HG03060 (cell line): ENCODE data around the gene PHLDA2.

Experiments used
- ATAC-seq: cut with Tn5 transposase; IDR thresholded peaks from one replicate; pipeline ENCODE4 v1.9.1; 2021; ENCODE audit warnings: low read depth, moderate number of reproducible peaks; ENCODE audit not compliant: unreplicated experiment

Gene PHLDA2

DNA sequence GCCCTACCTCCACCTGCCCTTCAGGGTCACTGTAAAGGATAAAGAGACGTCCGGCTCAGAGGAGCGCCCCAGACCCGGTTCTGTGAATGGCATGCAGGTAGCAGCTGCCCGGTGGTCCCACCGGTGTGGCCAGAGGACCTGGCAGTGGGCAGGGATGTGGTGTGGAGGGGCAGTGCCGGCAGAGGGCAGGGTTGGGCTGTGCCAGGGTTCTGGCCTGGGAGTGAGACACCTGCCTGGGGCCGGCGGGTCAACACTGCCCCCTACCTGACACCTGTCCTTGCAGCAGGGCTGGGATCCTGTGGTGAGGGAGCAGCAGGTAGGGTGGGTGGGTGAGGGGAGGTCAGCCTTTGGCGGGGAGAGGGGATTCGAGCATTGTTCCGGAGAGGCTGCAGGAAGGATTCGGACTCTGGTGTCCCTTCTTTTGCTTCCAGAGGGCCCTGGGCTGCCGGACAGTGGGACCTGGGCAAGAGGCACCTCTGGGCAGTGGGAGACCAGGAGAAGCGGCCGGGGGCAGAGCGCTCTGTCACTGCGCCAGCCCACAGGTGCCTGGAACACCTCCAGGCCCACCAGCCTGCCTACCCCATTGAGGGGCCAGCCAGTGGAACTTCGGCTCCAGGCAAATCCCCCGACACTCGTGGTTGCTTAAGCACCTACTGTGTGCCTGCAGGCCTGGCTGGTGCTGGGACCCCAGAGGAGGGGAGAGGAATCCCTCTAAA is 1.6 kb upstream of the PHLDA2 start:
- ATAC-seq, result no peak

DNA sequence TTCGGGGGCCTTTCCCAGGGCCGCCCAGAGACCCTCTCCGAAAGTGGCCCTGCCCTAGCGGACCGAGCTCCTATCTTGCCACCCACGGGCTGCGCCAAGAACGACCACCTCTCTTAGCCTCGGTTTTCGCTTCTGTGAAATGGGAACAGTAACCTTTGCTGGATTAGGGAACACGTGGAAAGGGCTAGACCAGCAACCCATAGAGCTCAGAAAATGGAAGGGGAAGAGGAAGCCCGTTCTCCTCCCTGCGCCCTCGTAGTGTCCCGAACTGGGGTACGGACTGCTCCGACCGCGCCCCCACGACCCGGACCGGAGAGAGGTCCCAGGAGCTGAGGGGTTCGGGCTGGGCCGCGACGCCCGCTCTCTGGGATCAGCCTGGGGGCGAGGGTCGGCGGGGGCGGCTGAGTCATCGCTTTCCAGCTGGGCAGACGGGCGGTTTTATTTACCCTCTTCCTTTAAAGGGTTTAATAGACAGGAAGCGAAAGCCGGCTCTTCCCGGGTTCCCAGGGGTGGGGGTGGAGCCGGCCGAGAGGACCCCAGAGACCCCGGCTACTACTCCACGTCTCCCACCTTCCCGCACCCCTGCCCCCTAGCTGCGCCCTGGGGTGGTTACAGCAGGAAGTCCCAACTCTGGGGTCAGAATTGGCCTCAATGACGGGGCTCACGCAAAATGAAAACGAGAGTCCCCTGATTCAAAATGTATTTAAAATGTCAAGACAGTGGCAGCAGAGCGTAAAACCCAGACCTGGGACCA is 907 bp upstream of the PHLDA2 start:
- no peak for ATAC-seq

DNA sequence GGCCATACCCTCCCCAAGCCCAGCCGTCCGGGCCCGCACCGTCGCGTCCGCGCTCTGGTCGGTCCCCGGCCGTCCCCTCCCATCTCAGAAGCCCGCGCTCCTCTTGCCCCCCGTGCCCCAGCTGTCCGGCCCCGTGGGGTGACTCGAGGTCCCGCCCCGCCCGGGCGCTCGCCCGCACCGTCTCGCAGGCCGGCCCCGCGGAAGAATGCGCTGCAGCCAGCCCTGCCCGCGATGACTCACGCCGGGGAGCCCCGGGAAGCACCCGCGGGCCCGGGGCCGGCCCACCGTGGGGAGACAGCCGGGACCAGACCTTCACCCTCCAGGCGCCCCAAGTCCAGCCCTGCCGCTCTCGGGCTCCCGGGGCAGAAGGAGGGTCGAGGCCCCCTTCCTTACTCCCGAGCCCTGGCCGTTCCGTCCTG is 320 bp upstream of the PHLDA2 start:
- no peak for ATAC-seq

DNA sequence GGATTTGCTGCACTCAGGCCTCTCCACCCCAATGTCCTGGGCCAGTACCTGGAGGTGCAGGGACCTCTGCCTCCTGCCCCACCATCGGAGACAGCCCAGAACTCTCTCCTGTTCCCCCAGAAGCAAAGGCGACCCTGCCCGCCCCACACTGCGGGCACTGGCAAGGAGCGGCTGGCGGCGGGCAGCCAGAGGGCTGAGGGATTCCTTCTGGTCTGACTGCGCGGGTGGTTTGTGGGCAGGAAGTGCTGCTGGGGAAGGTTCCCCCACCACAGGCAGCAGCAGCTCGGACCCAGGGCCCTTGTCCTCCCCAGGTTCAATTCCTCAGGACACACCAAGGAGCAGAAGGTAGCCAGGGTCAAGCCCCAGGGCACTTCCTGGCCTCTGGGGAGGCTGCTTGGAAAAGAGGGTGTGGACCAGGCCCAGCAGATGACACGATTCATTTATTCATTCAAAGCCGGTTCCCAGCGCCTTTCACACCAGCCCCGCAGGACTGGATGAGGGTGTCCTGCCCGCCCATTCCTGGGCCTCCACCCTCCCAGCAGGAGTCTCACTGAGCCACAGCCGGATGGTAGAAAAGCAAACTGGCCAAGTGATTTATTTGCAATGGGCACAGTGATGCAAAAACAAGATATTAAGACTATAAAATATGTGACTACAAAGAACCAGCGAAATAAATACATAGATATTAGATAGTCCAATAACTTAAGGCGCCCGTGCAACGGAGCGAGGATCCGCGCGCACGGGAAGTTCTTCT is 1.2 kb downstream of the PHLDA2 start:
- ATAC-seq, result no peak

DNA sequence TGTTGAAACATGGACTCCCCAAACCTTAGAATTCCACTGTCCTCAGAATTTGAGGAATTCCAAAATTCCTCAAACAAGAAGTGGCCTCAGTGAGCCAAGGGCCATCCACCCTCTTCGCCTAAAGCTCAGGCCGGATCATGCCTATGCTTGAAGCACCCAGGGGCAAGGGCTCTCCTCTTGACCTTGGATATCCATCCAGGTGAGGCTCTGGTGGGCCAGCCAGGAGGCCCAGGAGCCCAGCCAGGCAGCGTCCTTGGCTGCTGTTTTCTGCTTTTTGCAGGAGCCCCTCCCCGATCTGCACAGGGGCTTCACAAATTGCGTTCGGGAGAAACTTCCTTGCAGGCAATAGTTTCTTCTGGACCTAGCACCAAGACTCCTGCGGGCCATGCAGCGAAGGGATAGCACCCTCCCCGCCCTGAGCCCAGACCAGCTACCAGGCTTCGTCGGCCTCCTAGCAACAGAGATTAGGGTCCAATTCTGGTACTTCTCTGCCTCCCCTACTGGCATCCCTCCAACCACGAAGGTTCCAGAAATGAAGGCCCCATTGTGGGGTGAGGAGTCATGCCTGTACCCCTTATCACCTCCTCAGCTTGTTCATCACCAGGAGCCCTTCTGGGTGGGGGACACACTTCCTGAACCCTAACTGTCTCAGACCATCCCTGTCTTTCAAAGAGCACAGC is 2.0 kb downstream of the PHLDA2 start:
- ATAC-seq, result no peak

- ATAC-seq, result no peak
These were observed 2.6 kb downstream of the PHLDA2 start for GRCh38 chr11:2926611-2927051.

DNA sequence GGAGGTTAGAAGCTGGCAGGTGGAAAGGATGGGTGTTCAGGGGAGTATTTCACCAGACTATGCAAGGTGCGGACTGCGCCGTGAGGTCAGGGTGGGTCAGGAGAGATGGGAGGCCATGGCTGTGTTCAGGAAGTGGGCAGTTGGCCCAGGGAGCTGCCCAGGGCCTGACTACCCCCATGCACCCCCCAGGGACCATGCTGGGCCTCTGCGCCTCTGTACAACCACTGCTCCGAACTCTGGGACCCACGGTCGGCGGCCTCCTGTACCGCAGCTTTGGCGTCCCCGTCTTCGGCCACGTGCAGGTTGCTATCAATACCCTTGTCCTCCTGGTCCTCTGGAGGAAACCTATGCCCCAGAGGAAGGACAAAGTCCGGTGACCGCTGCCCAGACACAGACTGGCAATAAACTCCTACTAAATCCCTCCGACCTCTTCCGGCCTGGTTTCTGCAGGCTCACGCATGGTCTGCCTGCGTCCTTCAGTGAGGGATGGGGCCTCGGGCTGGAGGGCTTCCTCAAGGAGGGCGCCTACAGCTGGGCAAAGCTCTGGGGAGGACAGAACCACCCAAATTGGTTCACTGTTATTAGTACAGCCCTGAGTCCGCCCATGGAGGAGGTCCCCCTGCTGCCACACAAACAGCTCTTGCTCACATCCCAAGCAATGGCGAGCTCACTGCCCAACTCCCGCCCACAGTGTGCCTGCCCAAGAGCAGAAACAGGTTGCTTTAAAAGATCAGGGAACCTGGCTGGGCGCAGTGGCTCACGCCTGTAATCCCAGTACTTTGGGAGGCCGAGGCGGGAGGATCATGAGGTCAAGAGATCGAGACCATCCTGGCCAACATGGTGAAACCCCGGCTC is 4.2 kb downstream of the PHLDA2 start:
- no peak for ATAC-seq

GRCh38 chr11:2924381-2924780 is 4.8 kb downstream of the PHLDA2 start:
- no peak for ATAC-seq

GRCh38 chr11:2923446-2924375 is 5.5 kb downstream of the PHLDA2 start:
- no peak for ATAC-seq

DNA sequence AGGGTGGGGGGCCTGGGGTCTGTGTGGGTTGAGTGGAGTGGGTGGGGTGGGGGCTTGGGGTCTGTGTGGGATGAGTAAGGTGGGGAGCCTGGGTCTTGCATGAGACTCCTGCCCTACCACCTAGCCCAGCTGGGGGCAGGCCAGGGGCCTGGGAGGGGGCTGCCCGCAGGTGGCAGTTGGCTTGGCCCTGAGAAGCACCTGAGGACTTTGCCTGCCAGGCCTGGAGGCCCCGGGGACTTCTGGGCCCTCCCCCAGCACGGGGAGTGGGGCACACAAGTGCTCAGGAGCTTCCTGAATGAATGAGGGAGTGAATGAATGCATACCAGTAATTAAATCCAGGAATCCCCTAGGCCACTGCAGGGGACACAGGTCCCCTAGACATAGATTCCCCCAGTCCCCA is 6.6 kb downstream of the PHLDA2 start:
- ATAC-seq, result no peak

- ATAC-seq, result no peak
These were observed 7.3 kb downstream of the PHLDA2 start for GRCh38 chr11:2921742-2922493.

DNA sequence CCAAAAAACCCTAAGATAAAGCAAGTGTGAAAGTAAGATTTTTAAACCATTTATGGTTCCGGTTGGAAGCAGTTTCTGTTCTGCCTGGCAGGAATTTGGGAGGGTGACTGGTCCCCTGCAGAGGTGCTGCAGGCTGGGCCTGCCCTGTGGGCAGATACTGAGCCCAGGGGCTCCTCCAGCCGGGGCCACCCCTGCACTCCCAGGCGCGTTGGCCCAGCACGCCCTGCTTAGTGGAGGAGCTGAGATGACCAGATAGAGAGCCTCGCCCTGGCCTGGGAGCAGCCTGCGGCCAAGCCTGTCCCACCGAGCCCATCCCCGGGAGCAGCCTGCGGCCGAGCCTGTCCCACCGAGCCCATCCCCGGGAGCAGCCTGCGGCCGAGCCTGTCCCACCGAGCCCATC is 8.0 kb downstream of the PHLDA2 start:
- no peak for ATAC-seq

GRCh38 chr11:2920343-2920742 is 8.9 kb downstream of the PHLDA2 start:
- no peak for ATAC-seq

- ATAC-seq, result no peak
These were observed 9.4 kb downstream of the PHLDA2 start for GRCh38 chr11:2919837-2920236.

GRCh38 chr11:2919188-2919587 is 10.0 kb downstream of the PHLDA2 start:
- no peak for ATAC-seq

DNA sequence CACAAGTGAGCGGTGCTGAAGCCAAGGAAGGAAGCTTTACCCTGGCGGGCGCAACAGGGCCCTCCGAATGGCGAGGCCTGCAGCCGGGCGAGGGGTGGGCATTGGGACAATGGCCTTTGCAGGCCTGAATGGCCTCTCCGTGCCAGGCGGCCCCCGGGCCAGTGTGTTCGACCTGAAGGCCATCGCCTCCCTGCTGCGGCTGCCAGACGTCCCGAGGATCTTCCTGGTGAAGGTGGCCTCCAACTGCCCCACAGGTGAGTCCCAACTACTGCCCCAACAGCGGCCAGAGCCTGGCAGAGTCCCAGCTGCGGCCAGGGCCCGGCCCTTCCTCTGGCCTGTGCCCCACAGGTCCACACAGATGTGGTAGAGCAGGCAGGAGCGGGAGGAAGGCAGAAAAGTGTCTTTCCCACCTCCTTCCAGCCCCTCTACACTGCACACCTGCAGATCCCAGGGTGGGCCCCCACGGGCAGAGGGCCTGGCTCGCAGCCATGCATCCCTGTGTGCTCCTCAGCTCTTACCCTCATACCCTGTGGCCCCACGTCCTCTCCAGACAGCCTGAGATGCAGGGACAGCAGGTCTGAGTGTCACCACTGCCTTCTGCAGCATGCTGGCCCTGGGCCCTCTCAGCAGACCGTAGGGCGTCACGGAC is 11.3 kb downstream of the PHLDA2 start:
- no peak for ATAC-seq

- ATAC-seq, result no peak
These were observed 12.2 kb downstream of the PHLDA2 start for GRCh38 chr11:2916892-2917645.
